ENCODE measurements around the gene MYO9B.

The MYO9B gene

GRCh38 chr19:17113127-17113785, 37.7 kb downstream of the MYO9B start:
- H3K9me3 ChIP-seq (ENCODE audit: severe bottlenecking) = no peaks in the 10 kb centered on the region

DNA sequence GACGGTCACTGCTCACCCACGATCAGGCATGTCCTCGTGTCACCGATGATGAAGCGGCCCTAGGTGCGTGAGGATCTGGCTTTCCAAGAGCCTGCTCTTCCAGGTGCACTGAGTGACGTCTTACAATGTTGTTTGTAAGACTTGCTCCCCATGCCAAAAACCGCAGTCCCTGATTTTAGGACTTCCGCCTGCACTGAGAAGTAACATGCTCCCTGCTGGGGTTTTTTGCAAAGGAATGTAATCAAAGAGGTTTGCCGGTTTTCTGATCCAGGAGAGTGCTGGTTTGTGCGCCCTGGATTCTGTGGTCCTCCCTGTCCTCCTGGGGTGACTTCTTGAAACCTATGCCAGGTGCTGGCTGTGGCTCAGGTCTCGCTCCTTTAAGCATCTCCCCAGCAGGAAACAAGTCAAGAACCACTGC, 38.8 kb downstream of the MYO9B start:
- H3K27me3 ChIP-seq (ENCODE audit: insufficient read depth, low read depth, severe bottlenecking) = no peaks in the 10 kb centered on the region
- H3K27ac ChIP-seq = no peak overlapping the region
- H3K9me3 ChIP-seq (ENCODE audit: severe bottlenecking) = no peaks in the 10 kb centered on the region
- H3K4me3 ChIP-seq (ENCODE audit: low read depth, low read length) = no peak overlapping the region
- no peak for DNase-seq
- TF ChIP-seq, protein P1, sequence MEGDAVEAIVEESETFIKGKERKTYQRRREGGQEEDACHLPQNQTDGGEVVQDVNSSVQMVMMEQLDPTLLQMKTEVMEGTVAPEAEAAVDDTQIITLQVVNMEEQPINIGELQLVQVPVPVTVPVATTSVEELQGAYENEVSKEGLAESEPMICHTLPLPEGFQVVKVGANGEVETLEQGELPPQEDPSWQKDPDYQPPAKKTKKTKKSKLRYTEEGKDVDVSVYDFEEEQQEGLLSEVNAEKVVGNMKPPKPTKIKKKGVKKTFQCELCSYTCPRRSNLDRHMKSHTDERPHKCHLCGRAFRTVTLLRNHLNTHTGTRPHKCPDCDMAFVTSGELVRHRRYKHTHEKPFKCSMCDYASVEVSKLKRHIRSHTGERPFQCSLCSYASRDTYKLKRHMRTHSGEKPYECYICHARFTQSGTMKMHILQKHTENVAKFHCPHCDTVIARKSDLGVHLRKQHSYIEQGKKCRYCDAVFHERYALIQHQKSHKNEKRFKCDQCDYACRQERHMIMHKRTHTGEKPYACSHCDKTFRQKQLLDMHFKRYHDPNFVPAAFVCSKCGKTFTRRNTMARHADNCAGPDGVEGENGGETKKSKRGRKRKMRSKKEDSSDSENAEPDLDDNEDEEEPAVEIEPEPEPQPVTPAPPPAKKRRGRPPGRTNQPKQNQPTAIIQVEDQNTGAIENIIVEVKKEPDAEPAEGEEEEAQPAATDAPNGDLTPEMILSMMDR (IDR thresholded peaks at IDR 0.05; ENCODE audit: low read depth, low read length) = no peak
- peaks cover 22% of the 10 kb centered on the region for H3K36me3 ChIP-seq

More at GRCh38 chr19:17113127-17113785, 37.7 kb downstream of the MYO9B start:
- Histone ChIP-seq H3K4me3 (ENCODE audit: low read depth, low read length) (no peak overlapping the region), H3K27me3 (ENCODE audit: insufficient read depth, low read depth, severe bottlenecking) (no peaks in the 10 kb centered on the region), H3K27ac (no peak overlapping the region), H3K36me3 (peaks cover 15% of the 10 kb centered on the region)
- TF ChIP-seq, protein P1 (IDR thresholded peaks at IDR 0.05; ENCODE audit: low read depth, low read length) = no peak
- no peak for DNase-seq

- Histone ChIP-seq H3K36me3 (peaks cover 7% of the 10 kb centered on the region), H3K27ac (no peak overlapping the region), H3K27me3 (ENCODE audit: insufficient read depth, low read depth, severe bottlenecking) (no peaks in the 10 kb centered on the region), H3K9me3 (ENCODE audit: severe bottlenecking) (no peaks in the 10 kb centered on the region), H3K4me3 (ENCODE audit: low read depth, low read length) (no peak overlapping the region)
- no peak for DNase-seq
- TF ChIP-seq, protein P1 (IDR thresholded peaks at IDR 0.05; ENCODE audit: low read depth, low read length) = no peak
Measured at GRCh38 chr19:17116996-17117702, 41.6 kb downstream of the MYO9B start.

GRCh38 chr19:17118957-17119356, 43.4 kb downstream of the MYO9B start:
- Histone ChIP-seq H3K36me3 (peaks cover 16% of the 10 kb centered on the region), H3K9me3 (ENCODE audit: severe bottlenecking) (no peaks in the 10 kb centered on the region), H3K4me3 (ENCODE audit: low read depth, low read length) (no peak overlapping the region), H3K27me3 (ENCODE audit: insufficient read depth, low read depth, severe bottlenecking) (no peaks in the 10 kb centered on the region), H3K27ac (no peak overlapping the region)
- TF ChIP-seq, protein P1 (IDR thresholded peaks at IDR 0.05; ENCODE audit: low read depth, low read length) = no peak
- DNase-seq = no peak

- H3K36me3 ChIP-seq = peaks cover 17% of the 10 kb centered on the region
- TF ChIP-seq, protein P1 (IDR thresholded peaks at IDR 0.05; ENCODE audit: low read depth, low read length) = no peak
- H3K27ac ChIP-seq = no peak overlapping the region
- H3K27me3 ChIP-seq (ENCODE audit: insufficient read depth, low read depth, severe bottlenecking) = no peaks in the 10 kb centered on the region
- H3K9me3 ChIP-seq (ENCODE audit: severe bottlenecking) = no peaks in the 10 kb centered on the region
- no peak for DNase-seq
- no peak overlapping the region for H3K4me3 ChIP-seq (ENCODE audit: low read depth, low read length)
Measured at GRCh38 chr19:17121736-17122293, 46.2 kb downstream of the MYO9B start.

All from WERI-Rb-1 (cell line).